ENCODE results near the gene RFX3. TPM values are rescaled to one million over a fixed set of nuclear protein-coding genes. Genes with fewer than 3 reads are reported as not detected.

The RFX3 gene
- total RNA-seq, 1 experiment from 2014 or later, result 8.4 TPM

DNA sequence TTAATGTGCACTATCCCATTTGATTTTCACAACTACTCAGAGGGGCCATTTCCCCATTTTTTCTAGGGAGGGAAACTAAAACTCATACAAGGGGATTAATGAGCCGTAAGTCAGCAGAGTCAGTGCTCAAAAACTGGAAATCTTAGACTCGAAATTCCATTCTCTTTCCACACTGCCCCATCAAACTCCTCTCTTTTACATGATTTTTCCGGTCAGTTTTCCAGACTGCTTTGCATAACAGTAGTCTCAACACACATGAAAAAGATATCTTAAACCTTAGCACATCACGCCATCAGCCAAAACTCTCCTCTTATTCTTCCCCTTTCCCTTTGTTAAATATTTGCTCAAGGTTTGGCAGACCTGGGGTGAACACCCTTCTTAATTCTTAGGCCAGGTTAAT lies 332.0 kb downstream of the RFX3 start:
- Histone ChIP-seq H4K20me1 (ENCODE audit: insufficient read depth) (no peaks in the 10 kb centered on the region), H3F3A (ENCODE audit: insufficient read depth, low read depth) (no peaks in the 10 kb centered on the region), H3K9me2 (ENCODE audit: insufficient read depth) (no peaks in the 10 kb centered on the region), H3K4me3 (no peak overlapping the region), H3K27me3 (ENCODE audit: insufficient read depth, low read depth) (no peaks in the 10 kb centered on the region), H3K79me2 (ENCODE audit: low read depth) (no peaks in the 10 kb centered on the region), H3K36me3 (ENCODE audit: low read depth) (no peaks in the 10 kb centered on the region), H3K27ac (no peak overlapping the region), H3K4me2 (no peak overlapping the region), H3K4me1 (replicated peaks; ENCODE audit: insufficient read depth) (no peaks in the 10 kb centered on the region), H2AFZ (no peak overlapping the region), H3K9me3 (ENCODE audit: insufficient read depth, low read depth) (no peaks in the 10 kb centered on the region)
- POLR2A ChIA-PET (ENCODE audit: unreplicated experiment), result no interaction called here
- CTCF ChIA-PET, result no interaction called here
- TF ChIP-seq CTCF (conservative IDR thresholded peaks at IDR 0.05), result no peak
- no peak for TF ChIP-seq EZH2 (IDR thresholded peaks at IDR 0.05; ENCODE audit: low read depth)
- no peak for DNase-seq
- intact Hi-C loops (cut with micrococcal nuclease; ENCODE audit: unreplicated experiment), result no loop called here
- no TSS peak for BruUV-seq (replicated peaks)

GRCh38 chr9:3191715-3192114 lies 334.1 kb downstream of the RFX3 start:
- no peak for TF ChIP-seq EZH2 (IDR thresholded peaks at IDR 0.05; ENCODE audit: low read depth)
- no peak for TF ChIP-seq CTCF (conservative IDR thresholded peaks at IDR 0.05)
- no peaks in the 10 kb centered on the region for H3K36me3 ChIP-seq (ENCODE audit: low read depth)
- no peak overlapping the region for H2AFZ ChIP-seq
- H3K4me1 ChIP-seq (replicated peaks; ENCODE audit: insufficient read depth), result no peaks in the 10 kb centered on the region
- intact Hi-C loops (cut with micrococcal nuclease; ENCODE audit: unreplicated experiment), result no loop called here
- H3K27me3 ChIP-seq (ENCODE audit: insufficient read depth, low read depth), result no peaks in the 10 kb centered on the region; the same call in 1 of the 2 replicates
- H3K4me2 ChIP-seq, result no peak overlapping the region
- no peak for DNase-seq
- H3K4me3 ChIP-seq, result no peak overlapping the region
- CTCF ChIA-PET, result no interaction called here
- no peaks in the 10 kb centered on the region for H3K9me2 ChIP-seq (ENCODE audit: insufficient read depth)
- no peaks in the 10 kb centered on the region for H3K79me2 ChIP-seq (ENCODE audit: low read depth)
- no peaks in the 10 kb centered on the region for H3F3A ChIP-seq (ENCODE audit: insufficient read depth, low read depth)
- H3K27ac ChIP-seq, result no peak overlapping the region
- BruUV-seq (replicated peaks), result no TSS peak
- POLR2A ChIA-PET (ENCODE audit: unreplicated experiment), result no interaction called here
- no peaks in the 10 kb centered on the region for H3K9me3 ChIP-seq (ENCODE audit: insufficient read depth, low read depth)
- no peaks in the 10 kb centered on the region for H4K20me1 ChIP-seq (ENCODE audit: insufficient read depth)

GRCh38 chr9:3189113-3189861 lies 336.5 kb downstream of the RFX3 start:
- CTCF ChIA-PET, result no interaction called here
- TF ChIP-seq EZH2 (IDR thresholded peaks at IDR 0.05; ENCODE audit: low read depth) (no peak), CTCF (conservative IDR thresholded peaks at IDR 0.05) (no peak)
- Histone ChIP-seq H3F3A (ENCODE audit: insufficient read depth, low read depth) (no peaks in the 10 kb centered on the region), H3K79me2 (ENCODE audit: low read depth) (no peaks in the 10 kb centered on the region), H3K4me2 (no peak overlapping the region), H3K4me3 (no peak overlapping the region), H3K36me3 (ENCODE audit: low read depth) (no peaks in the 10 kb centered on the region), H3K27ac (no peak overlapping the region), H3K9me2 (ENCODE audit: insufficient read depth) (no peaks in the 10 kb centered on the region), H3K27me3 (ENCODE audit: insufficient read depth, low read depth) (peaks cover 9% of the 10 kb centered on the region; the same call in 1 of the 2 replicates), H4K20me1 (ENCODE audit: insufficient read depth) (no peaks in the 10 kb centered on the region), H3K9me3 (ENCODE audit: insufficient read depth, low read depth) (no peaks in the 10 kb centered on the region), H3K4me1 (replicated peaks; ENCODE audit: insufficient read depth) (no peaks in the 10 kb centered on the region), H2AFZ (no peak overlapping the region)
- intact Hi-C loops (cut with micrococcal nuclease; ENCODE audit: unreplicated experiment), result no loop called here
- no peak for DNase-seq
- POLR2A ChIA-PET (ENCODE audit: unreplicated experiment), result no interaction called here
- no TSS peak for BruUV-seq (replicated peaks)

Data from PC-9 (cell line).